Fibroblast of mammary gland (primary cell): ENCODE results near the gene BCL3.
A peak's percentile ranks its signal among the peaks of the same experiment; 100 is the strongest.
"Not testable (repeated sequence)": the region's sequence is repeated elsewhere in the genome, so short reads cannot be mapped to it uniquely, and the experiment has no call there.

Source experiments
- DNase-seq: peaks from one replicate; pipeline ENCODE4 v3.0.0-alpha.2; 2010; ENCODE audit warnings: low read depth
- H3K4me3 ChIP-seq: 2 replicates; pipeline ENCODE4 v1.5.1; 2011; ENCODE audit warnings: low read depth, mild to moderate bottlenecking, low read length, moderate library complexity; ENCODE audit not compliant: control insufficient read depth
- TF ChIP-seq, protein P1 (sequence below): conservative IDR thresholded peaks from 2 replicates; pipeline ENCODE4 v1.5.1; 2011; ENCODE audit warnings: low read depth, low read length, inconsistent platforms; ENCODE audit not compliant: control insufficient read depth, insufficient read depth

The BCL3 gene

GRCh38 chr19:44767295-44768180 lies 19.0 kb downstream of the BCL3 start:
- TF ChIP-seq, protein P1, sequence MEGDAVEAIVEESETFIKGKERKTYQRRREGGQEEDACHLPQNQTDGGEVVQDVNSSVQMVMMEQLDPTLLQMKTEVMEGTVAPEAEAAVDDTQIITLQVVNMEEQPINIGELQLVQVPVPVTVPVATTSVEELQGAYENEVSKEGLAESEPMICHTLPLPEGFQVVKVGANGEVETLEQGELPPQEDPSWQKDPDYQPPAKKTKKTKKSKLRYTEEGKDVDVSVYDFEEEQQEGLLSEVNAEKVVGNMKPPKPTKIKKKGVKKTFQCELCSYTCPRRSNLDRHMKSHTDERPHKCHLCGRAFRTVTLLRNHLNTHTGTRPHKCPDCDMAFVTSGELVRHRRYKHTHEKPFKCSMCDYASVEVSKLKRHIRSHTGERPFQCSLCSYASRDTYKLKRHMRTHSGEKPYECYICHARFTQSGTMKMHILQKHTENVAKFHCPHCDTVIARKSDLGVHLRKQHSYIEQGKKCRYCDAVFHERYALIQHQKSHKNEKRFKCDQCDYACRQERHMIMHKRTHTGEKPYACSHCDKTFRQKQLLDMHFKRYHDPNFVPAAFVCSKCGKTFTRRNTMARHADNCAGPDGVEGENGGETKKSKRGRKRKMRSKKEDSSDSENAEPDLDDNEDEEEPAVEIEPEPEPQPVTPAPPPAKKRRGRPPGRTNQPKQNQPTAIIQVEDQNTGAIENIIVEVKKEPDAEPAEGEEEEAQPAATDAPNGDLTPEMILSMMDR, result no peak
- H3K4me3 ChIP-seq, result no peak overlapping the region
- DNase-seq, result no peak

- TF ChIP-seq, protein P1, result peak; percentile 74
- H3K4me3 ChIP-seq, result no peak overlapping the region
- DNase-seq, result peak; percentile 94
Measured at GRCh38 chr19:44770550-44771257, 22.2 kb downstream of the BCL3 start.

GRCh38 chr19:44772144-44772543 lies 23.6 kb downstream of the BCL3 start:
- DNase-seq, result not testable (repeated sequence)

GRCh38 chr19:44772959-44773358 lies 24.5 kb downstream of the BCL3 start:
- H3K4me3 ChIP-seq, result no peak overlapping the region
- TF ChIP-seq, protein P1, result no peak
- DNase-seq, result peak; percentile 80

More at GRCh38 chr19:44772144-44772543, 23.6 kb downstream of the BCL3 start:
- H3K4me3 ChIP-seq, result not testable (repeated sequence)

GRCh38 chr19:44775676-44776240 lies 27.2 kb downstream of the BCL3 start:
- TF ChIP-seq, protein P1, result no peak
- no peak overlapping the region for H3K4me3 ChIP-seq
- DNase-seq, result no peak

- TF ChIP-seq, protein P1, result no peak
- no peak overlapping the region for H3K4me3 ChIP-seq
- no peak for DNase-seq
Measured at GRCh38 chr19:44776402-44777096, 28.0 kb downstream of the BCL3 start.
